ENCODE results near the gene CAPN11.
"Not testable (repeated sequence)": the region's sequence is repeated elsewhere in the genome, so short reads cannot be mapped to it uniquely, and the experiment has no call there.

The CAPN11 gene

GRCh38 chr6:44131892-44132291, 26.7 kb upstream of the CAPN11 start:
- DNase-seq (ENCODE audit: low read depth in 2 of 2), result no peak

DNA sequence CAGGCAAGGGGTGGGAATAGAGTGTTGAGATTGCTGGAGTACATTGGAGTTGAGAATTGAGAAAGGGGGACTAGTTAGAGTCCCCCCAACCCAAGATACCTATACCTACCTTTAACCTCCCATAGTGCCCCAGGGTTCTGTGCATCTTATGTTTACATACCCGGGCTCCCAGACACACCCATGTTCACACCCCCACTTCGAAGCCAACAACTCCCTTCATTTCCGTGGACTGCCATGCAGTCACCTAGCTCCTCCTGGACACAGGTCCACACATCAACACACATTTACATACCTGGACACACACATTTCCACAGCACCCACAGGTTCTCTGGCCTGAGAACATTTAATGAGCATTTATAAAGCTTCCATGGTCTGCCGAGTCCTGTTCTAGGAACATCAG, 26.1 kb upstream of the CAPN11 start:
- DNase-seq (ENCODE audit: low read depth in 2 of 2), result no peak

DNA sequence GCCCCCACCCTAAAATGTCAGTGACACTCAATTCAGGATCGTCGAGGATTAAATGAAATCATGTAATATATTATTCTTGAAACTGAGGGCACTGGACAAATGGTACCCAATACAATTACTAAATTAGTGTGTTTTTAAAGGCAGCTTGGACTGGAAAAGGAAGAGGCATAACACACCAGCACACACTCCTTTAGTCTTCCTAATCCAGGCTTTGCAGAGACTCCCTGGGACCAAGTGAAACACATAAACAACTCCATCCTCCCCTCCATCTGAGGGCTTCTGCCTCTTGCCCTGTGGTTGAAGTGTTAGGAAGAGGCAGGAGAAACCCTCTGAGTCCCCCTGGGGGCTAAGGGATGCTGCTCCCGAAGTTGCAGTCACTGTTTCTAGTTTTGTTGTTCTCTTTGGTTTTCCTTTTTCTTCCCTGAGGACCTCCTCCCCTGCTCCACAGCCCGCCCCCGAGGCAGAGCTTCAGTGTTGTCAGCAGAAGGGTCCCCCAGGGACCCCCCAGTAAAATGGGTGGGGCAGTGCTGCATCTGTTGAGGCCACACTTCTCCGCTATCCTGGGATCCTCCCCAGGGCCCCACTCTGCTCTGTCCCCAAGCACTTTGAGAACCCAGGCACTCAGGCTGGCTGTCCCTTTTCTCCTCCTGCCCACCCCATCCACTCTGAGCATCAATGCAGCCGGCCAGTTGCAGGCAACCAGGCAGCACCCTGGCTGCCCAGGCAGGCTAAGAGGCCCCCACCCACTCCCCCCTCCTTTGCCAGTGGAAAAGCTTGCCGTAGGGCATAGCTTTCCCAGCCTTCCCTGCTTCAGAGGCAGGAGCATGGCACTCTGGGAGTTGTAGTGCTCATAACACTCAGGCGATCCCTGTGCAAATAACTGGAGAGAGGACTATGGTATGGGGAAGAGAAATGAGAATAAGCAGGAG, 25.4 kb upstream of the CAPN11 start:
- DNase-seq (ENCODE audit: low read depth in 2 of 2), result no peak

DNA sequence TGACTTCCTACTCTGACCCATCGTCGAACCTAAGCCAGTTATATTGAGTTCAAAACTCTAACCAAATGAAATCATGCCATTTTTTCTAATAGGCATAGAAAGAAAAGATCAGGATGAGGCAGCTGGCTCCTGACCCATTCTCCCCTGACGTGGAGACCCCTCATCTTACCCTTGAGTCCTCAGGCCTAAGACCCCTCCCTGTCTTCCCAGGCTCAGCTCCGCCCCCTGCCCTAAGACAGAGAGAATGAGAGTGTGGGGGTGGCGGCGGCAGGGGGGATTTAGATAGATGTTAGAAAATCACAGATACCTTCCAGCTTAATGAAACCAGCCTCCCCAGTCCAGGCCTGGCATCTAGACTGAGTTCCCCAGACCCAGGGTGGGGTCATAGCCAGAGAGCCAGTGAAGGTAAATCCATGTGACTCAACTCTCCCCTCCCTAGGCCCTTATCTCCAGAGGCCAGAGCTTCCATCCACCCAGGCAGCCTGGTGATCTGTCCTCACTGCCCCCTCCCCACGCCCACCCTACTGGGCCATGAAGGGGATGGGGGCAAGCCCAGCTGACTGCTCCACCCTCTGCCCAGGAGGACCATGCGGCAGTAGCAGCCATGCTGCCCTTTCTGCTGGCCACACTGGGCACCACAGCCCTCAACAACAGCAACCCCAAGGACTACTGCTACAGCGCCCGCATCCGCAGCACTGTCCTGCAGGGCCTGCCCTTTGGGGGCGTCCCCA, 24.5 kb upstream of the CAPN11 start:
- DNase-seq (ENCODE audit: low read depth in 2 of 2), result no peak

- DNase-seq (ENCODE audit: low read depth in 2 of 2), result no peak
These were observed 23.4 kb upstream of the CAPN11 start for GRCh38 chr6:44135173-44135758.

- no peak for DNase-seq (ENCODE audit: low read depth in 2 of 2)
These were observed 22.7 kb upstream of the CAPN11 start for GRCh38 chr6:44135875-44136274.

DNA sequence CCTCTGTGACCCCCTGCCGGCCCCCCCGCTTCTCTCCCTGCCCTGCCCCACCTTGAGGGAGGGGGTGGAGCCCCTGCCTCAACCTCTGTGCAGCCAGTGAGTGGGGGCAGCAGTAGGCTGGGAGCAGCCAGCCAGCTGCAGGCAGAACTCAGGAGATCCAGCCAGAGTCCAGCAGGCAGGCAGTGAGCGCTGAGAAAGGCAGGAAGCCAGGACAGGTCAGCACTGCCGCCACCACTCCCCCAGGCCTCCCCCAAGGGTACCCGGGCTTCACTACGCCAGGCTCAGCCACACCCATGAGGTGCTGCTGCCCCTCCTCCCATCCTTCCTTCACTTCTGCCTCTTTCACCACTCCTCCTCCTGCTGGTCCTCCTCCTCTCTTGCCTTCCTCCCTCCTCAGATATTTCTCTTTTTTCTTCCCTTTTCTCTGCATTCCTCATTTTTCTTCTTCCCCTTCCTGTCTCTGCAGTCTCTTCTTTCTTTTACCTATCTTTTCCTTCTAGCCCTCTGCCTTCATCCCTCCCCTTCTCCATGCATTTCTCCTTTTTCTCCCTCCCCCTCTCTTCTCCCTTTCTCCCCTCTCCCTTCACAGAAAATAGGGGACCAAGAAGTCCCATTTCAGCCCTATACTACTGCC, 19.8 kb upstream of the CAPN11 start:
- no peak for DNase-seq (ENCODE audit: low read depth in 2 of 2)

GRCh38 chr6:44139351-44139743, 19.3 kb upstream of the CAPN11 start:
- no peak for DNase-seq (ENCODE audit: low read depth in 2 of 2)

DNA sequence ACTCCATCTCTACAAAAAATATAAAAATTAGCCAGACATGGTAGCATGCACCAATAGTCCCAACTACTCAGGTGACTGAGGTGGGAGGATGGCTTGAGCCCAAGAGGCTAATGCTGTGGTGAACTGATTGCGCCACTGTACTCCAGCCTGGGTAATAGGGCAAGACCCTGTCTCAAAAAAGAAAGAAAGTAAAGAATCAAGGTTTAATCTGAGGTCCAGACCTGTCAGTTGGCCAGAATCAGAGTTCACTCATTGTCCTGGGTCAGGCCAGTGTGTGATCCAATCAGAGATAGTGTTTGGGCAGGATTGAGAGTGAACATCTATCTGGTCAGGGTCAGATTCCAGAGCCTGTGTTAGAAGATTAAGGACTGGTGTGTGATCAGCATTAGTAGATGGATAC, 15.8 kb upstream of the CAPN11 start:
- no peak for DNase-seq (ENCODE audit: low read depth in 2 of 2)

DNA sequence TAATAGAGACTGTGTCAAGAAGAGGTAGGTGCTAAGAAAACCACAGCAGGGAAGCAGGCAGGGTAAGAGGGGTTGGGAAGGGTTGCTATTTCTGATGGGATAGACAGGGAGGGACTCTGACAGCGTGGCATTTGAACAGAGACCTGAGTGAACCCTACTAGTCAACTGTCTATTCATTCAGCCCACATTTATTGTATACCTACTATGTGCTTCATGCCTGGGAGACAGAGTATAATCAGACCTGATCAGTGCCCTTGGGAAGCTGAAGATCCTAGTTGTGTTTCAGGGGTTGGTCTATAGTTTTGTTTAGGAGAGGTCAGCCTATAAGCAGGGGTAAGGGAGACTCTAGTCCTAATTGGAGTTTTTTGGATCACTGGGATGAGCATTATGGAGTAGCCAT, 14.9 kb upstream of the CAPN11 start:
- no peak for DNase-seq (ENCODE audit: low read depth in 2 of 2)

GRCh38 chr6:44144536-44144935, 14.1 kb upstream of the CAPN11 start:
- DNase-seq (ENCODE audit: low read depth in 2 of 2), result not testable (repeated sequence)

DNA sequence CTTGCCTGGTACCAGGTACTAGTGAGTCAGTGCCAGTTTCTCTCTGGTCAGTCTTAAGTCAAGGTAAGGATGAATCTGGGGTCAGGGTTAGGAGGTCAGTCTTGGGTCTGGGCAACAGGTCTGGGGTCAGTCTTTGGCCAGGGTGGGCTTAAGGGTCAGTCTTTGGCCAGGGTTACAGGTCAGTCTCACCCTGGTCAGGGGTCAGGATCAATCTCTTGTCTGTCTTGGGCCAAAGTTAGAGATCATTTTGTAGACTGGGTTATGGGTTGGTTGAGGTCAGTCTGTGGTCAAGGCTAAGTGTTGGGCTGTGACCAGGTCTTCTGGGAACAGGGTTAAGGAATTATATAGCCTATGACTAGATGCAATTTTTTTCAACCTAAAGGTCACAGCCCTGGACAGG, 12.8 kb upstream of the CAPN11 start:
- DNase-seq (ENCODE audit: low read depth in 2 of 2), result no peak

DNA sequence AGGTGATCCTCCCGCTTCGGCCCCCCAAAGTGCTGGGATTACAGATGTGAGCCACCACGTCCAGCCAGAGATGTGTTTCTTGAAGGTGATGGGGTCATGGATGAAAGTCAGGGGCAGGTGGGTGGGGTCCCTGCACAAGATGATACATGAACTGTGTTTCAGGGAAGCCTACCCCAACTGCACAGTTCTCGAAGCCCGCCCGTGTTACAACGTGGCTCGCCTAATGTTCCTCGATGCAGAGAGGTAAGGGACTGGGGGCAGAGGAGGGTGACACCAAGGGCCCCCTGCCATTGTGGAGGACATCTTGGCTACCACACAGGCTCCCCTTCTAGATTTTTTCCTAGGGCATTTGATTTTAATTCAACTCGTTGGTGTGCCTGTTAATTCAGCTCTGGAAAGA, 11.9 kb upstream of the CAPN11 start:
- DNase-seq (ENCODE audit: low read depth in 2 of 2), result no peak

DNA sequence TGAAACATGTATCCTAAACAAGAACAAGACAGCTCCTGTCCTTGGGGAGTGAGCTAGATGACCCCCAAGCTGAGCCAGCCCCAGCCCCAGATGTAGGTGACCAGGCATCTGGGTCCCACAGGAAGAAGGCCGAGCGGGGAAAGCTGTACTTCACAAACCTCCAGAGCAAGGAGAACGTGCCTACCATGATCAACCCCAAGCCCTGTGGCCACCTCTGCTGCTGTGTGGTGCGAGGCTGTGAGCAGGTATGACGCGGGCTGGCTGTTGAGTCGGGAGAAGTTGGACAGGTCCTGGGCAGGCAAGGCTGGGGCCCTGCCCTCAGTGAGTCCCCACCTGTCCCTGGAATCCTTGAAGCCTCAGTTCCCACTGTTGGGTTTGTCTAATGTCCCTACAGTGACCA, 11.4 kb upstream of the CAPN11 start:
- DNase-seq (ENCODE audit: low read depth in 2 of 2), result no peak

- DNase-seq (ENCODE audit: low read depth in 2 of 2), result no peak
These were observed 10.3 kb upstream of the CAPN11 start for GRCh38 chr6:44148306-44148705.

GRCh38 chr6:44149369-44150012, 9.1 kb upstream of the CAPN11 start:
- DNase-seq (ENCODE audit: low read depth in 2 of 2), result no peak

DNA sequence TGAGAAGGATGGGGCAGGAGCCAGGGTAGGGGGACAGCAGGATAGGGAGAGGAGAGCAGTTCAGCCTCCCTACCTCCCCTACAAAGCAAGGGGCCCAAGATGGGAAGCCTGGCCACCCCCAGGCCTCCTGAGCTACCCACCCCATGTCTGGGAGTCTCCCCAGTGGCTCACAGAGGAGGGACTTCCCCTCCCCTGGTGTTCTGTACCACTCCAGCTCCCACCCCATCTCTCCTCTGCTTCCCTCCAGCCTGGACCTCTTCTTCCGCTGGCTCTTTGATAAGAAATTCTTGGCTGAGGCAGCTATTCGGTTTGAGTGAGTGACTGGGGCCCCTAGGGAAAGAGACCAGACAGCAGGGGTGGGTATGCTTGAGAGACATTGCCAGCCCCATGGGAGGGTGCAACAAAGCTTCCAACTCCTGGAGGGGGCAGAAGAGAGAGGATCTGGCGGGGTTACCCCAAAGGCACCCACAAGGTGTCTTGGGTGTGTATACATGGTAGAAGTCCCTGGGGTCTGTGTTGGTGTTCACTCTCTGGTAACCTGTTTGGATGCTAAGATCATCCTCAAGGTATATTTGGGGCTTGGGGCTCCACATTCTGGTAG, 8.2 kb upstream of the CAPN11 start:
- no peak for DNase-seq (ENCODE audit: low read depth in 2 of 2)

- peak; percentile 63 to 83 for DNase-seq (ENCODE audit: low read depth in 2 of 2)
These were observed 7.1 kb upstream of the CAPN11 start for GRCh38 chr6:44151348-44152108.

GRCh38 chr6:44152109-44152461, 6.5 kb upstream of the CAPN11 start:
- DNase-seq (ENCODE audit: low read depth in 2 of 2), result no peak

DNA sequence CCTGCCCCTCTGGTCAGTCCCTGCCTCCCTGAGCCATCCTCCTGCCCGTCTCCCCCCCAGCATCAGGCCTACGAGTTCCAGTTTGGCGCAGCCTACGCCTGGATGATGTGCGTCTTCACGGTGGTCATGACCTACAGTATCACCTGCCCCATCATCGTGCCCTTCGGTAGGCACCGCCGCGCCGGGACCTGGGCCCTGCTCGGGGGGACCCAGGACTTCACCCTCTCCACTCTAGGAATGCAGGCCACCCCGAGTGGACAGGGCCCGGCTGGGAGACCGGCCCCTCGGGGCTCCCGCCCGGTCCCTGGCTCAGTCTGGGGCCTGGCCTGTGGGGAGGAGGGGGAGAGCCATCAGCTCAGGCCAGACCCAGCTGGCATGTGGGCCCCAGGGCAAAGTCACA, 6.1 kb upstream of the CAPN11 start:
- DNase-seq (ENCODE audit: low read depth in 2 of 2), result no peak

- no peak for DNase-seq (ENCODE audit: low read depth in 2 of 2)
These were observed 4.6 kb upstream of the CAPN11 start for GRCh38 chr6:44154067-44154466.

All from stimulated activated CD8-positive, alpha-beta memory T cell treated with anti-CD3 and anti-CD28 coated beads, Interleukin-2, amount 100 ng/mL, for 48 hours (primary cell).